GM19467 (cell line): Measurements from ENCODE around the gene OXNAD1.

Experiments used
- ATAC-seq: cut with Tn5 transposase; IDR thresholded peaks from one replicate; pipeline ENCODE4 v1.9.1; 2021; ENCODE audit warnings: mild to moderate bottlenecking, moderate library complexity; ENCODE audit not compliant: unreplicated experiment

The OXNAD1 gene

DNA sequence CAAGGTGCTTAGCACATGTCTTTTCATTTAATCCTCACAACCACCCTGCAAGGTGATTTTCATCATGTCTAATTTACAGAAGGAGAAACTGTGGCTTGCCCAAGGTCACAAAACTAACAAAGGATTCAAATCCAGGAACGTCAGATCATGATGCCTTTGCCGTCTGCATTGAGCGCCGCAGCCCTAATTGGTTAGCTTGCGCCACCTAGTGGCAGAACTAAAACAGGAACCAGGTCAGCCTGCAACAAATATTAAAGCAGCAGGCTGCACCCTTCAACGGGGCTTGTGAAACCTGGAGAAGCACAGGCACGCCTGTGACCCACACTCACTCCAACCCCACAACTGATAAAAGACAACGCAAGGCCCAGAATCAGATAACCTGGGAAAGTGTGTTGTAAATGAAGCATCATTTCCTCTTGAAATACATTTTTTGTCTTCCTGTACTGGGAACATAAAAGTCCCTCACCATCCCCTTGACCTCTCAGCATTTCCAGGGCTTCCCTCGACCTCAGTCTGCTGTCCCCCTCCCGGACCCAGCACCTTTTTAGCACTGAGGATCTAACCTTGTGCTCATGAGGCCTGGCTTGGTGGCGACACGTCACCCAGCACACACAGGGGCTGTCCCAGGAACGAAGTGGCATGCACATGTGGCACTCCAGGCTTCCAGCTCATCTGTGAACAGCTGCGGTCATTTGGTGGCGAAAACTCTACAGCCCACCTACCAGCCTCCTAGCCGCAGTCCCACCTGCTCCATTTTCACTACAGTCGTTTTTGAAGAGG lies 17.5 kb upstream of the OXNAD1 start:
- peak; percentile 76 for ATAC-seq

DNA sequence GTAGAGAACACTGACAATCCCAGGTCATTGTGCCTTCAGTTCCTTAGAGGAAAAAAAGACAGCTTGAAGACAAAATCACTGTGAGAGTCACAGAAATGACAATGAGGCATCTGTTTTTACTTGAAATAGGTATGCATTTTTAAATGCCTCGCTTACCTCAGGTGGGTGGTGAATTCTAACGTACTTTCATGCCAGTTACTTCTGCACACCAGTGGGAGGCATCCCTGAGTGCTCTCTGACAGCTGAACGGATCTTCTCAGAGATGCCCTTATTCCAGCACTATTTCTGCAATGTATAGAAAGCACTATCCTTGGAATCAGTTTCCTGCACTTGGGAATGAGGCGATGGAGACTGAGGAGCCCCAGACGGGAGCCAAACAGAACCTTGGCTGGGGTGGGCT lies 16.5 kb upstream of the OXNAD1 start:
- no peak for ATAC-seq

DNA sequence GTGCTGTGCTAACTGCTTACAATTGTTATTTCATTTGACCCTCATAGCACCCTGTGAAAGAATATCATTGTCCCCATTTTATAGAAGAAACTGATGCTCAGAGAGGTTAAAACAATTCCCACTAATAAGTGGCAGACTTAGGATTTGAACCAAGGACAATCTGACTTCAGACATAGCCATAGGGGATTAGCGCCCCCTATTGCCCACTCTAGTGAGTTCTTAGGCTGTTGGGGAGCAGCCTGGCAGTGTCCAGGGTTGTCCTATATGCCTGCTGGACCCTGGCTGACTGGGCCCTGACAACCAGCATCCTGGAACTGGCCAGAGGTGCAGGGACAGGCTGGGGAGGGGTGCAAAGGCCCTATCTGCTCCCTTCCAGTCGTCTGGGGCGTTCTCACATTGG lies 15.7 kb upstream of the OXNAD1 start:
- no peak for ATAC-seq

DNA sequence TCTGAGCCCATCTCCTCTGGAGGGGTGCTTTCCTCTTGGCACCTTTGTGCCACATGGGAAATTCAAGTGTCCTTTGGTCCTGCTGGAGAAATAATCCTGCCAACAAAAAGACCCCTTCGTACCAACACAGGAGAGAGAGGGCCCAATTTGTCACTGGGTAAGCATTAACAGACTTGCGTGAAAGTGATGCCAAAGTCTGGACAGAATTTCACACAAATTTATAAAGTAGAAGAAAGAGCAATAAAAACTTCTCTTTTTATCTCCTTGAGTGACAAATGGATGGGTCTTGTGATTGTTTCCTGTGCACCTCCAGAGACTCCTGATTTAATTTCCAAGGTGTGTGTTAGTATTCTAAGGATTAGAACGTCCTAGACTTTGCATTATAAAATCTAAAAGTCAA lies 15.1 kb upstream of the OXNAD1 start:
- no peak for ATAC-seq

DNA sequence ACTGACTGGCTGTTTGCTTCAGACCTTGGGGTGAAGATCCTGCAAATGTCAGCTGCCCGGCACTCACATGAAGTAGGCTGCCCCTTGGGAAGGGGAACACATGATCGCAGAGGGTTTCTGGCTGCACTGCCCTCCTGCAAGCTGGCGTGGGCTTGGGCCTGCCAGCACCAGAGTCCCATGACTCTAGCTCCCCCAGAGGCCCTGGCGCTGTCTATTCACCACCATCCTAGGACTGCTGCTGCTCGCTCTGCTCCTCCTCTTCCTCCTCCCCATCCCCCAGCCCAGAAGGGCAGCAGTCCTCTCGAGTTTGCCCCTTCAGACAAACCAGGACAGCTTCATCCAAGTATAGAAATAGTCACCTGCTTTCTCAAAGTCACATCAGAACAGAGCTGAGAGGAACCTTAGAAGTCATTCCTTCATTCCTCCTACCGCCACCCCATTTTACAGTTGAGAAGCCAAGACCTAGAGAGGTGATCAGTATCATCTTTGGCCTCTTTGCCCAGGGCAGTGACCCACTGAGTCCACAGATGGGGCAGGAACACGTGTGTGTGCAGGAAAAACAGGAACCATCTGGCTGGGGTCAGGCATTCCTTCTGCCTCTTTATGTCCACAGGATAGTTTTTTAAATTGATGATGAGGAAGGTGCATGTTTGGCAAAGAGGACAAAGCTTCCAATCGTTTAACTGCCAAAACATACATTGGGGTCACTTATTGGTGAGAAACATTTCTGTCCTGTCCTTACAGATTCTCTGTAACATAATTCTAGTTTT lies 13.5 kb upstream of the OXNAD1 start:
- no peak for ATAC-seq

DNA sequence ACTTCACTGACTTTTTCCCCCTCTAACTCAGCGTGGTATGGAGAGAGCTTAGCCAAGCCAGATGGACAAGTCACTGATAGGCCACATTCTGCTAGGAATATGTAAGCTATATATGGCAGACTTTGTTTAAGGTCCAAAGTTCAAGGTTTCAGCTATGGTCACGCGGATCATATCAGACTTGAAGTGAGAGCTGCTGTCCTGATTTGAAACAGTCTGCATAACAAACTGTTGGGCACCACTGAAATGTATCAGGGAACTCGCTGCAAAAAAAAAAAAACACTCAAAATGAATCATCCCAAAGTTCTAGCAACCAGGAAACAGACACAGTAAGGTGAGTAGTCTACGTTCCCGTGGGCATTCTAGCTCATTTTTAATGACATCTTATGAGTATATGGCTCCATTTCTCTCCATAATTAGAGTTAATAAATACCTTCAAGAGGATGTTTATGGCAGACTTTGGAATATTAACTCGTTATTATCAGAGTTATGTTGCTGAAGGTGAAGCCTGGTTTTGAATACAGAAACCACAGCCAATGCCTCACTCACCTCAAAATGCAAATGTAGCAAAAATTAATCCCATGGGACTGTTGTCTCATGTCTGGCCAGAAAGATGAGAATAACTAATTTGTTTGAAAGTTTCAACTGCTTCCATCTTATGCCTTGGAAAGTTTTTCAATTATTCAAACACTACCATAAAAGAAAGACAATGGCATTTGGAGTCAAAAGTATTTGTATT lies 12.6 kb upstream of the OXNAD1 start:
- ATAC-seq, result peak; percentile 43

DNA sequence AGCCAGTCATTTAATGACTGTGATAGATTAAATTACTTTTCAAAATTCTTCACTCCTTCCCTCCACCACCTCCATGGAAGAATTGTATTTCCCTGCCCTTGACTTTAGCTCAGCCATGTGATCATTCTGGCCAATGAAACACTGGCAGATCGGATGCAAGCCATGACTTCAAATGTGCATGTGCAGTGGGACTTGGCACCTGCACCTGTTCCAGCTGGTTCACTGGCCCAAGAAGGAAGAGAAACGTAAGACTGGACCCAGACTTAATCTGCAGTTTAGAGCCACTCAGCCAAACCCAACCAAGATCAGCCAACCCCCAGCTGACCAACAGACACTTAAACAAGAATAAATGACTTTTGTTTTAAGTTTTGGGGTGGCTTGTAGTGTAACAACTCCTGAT lies 12.0 kb upstream of the OXNAD1 start:
- no peak for ATAC-seq

DNA sequence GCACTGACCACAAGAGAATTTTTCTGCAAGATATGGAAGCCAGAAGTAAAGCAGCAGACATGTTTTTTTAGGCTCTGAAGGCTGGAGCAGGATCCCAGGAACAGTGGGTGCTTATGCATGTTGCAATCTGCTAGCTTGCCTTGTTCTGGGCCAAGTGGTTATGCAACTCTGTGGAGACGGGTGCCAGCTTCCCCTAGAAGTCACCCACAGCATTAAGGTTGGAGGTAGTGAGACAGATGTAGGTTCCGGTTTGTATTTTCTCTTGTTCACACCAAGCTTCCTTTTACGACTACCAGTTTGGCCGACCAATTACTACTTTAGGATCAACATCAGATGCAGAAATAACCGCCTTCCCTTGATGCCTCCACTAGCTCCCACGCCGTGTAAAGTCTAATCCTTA lies 11.4 kb upstream of the OXNAD1 start:
- ATAC-seq, result no peak

DNA sequence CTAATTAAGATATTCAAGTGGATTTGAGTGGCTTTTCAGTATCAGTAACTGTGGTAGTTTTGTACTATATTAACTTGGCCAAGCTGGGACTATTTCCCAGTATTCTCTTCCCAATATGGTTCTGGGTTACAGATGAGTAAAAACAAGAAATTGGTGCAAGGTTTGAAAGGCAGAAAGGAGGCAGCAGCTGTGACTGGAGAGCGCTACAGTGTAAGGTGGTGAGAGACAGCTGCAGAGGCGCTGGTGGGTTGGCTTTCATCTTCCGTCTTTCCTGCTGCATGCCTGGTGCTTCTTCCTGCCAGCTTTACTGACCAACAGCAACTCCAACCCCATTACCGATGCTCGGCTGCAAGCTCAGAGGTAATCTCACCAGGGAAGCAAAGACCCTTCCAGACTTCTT lies 10.1 kb upstream of the OXNAD1 start:
- ATAC-seq, result no peak

DNA sequence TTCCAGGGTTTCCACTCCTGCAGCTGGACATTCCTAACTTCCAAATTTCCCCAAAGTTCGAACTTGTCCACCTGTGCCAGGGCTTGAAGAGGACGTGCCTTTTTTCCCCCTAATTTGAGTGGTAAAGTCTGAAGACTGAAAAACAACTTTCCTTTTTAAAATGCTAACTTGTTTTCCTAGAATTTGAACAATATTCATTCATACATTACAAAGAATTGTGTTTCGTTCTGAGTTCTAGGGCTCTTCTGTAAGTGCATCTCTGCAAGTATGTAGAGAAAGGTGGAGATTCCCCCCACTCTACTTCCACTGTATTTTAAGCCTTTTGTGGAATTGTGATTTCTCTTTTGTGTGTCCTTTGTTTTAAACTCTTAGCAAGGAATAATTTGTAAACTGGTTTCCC lies 9.7 kb upstream of the OXNAD1 start:
- ATAC-seq, result no peak

DNA sequence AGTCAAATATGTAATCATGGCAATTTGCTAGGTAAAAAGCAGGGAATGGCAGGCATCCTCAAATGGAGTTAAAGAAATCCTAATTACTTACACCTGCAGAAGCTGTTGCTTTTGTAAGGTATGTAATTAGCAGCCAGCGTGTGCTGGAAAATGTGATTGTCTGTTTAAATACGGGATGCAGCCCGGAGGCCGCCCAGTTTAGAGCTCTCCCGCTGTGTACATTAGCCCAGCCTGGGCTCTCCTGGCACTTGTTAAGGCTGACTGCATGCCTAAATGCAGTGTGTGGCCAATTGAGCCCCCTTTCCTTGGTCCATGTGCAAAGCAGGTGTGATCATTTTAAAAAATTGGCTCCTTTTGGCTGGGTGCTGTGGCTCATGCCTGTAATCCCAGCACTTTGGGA lies 9.3 kb upstream of the OXNAD1 start:
- no peak for ATAC-seq

DNA sequence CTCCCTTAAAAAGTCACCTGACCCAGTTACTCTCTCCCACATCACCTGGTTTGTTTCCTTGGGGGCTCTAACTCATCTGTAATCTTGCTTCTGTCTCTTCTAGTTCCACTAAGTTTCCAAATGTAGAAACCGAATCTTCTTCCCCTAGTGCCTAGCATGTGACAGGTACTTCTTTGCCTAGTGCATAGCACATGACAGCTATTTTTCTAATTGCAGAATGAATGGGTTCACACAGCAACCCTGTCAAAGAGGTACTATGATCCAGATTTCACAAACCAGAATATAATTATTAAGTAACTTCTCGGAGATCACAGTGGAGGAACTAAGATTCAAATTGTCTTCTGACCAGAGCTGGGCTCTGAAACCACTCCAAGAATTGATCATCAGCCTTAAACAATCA lies 7.7 kb upstream of the OXNAD1 start:
- ATAC-seq, result no peak

DNA sequence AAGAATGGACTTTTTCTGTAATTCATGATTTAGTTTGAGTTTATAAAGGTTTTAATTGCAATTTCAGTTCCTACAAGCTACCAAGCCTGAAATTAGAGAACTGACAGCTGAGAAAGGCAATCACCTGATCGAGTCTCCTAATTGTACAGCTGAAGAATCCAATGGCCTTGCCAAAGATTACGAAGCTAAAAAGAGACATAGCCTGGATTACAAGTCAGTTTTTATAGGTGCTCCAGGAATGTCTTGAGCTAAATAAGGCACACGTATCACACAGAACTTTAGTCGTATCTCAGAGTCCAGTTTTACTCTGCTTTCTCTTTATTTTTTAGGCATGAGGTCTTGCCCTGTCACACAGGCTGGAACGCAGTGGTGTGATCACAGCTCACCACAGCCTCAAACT lies 6.8 kb upstream of the OXNAD1 start:
- ATAC-seq, result no peak

DNA sequence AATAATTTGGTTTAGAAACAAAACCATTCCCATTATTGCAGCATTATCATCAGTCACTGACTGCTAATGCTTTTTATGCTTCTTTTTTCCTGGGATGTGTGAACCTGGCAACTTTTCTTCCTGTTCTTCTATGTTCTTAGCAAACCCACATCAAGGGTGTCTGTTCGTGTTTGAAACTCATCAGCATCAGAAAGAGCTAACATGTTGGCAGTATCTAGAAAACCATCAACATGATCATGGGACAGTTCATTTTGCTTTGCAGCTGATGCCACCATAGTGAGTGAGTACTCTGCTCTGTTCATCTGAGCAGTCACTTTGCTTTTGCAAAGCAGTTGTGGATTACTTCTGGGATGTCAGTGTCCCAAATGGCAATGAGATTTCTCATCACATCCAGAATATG lies 6.1 kb upstream of the OXNAD1 start:
- no peak for ATAC-seq

DNA sequence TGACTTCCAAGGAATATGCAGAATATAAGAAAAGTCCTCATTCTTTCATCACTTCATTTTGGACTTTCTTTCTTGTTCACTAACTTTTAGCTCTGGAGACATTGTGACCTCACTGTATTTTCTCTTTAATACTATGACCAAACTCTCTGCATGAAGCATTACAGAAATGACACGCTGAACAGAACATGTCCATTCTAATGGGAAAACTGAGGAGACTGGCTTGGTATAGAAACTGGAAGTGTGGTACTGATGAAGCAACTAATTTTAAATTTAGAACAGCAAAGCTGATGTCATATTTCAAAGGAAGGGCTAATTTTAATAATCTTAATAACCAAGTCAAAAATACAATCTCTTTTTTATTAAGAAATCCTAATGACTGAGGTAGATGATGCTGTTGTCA lies 5.0 kb upstream of the OXNAD1 start:
- no peak for ATAC-seq

DNA sequence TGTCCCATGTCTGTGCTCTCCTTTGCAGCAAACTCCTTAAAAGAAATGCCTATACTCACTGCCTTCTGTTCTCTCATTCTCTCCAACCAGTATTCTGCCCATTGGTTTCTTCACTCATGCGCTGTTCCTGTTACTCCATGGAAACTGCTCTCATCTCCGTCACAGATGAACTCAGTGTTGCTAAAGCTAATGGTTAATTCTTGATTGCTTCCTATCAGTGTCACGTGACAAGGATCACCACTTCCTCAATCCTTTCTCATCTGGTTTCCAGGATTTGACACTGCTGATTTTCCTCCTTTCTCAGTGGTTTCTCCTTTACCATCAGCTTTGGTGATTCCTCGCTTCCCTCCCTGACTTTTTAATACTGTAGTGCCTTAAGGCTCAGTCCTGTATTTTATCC lies 2.8 kb upstream of the OXNAD1 start:
- no peak for ATAC-seq

DNA sequence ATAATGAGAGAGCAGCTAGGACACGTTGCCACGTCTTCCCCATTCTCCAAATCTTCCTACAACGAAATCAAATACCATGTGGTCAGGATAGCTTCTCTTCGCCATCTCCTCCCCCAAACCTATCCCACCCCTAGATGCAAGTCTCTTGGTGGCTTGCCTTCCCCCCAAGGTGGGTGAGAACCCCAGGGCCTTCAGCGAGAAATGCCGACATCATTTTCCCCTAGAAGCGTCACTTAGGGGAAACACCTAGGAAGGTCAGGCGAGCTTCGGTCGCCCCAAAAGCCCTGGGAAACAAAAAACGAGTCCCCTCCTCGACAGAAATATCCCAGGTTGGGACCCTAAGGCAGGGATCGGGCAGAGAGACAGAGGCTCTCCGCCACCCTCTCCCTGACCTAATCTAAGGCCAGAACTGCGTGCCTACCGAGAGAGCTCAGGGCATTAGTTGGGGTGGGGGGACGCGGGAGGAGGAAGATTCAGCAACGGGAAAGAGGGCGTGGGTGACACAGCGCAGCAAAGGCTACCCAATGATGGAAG lies 771 bp upstream of the OXNAD1 start:
- no peak for ATAC-seq

DNA sequence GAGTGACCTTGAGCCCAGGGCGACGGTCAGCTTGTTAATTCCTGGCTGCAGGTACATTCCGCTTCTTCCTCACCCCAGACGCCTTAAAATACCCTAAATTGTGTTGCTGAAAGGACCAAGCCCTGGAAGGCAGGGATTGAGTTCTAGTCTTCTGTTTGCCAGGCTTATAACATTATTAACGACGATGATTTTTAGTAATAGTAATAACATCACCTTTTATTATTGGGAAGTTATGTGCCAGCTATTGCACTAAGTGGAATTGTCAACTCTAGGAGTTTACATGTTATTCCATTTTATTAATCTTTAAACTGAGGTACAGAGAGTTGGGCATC lies 409 bp downstream of the OXNAD1 start:
- no peak for ATAC-seq

DNA sequence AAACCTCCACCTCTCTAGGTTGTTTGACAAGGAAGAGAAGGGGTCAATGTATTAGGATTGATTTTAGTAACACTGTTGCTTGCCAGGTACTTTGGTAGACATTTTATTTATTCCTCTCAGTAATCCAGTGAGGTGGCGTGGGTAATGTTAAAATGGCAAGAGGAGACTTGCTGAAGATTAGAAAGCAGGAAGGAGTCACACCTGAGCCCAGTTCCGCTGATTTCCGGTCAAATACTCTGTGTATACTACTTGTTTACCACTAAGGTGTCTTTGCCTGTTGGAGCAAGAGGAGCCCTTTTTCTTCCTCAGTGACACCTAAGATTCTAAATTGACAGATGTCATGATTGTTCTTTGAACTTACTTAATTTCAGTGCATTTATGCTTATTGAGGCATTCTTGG lies 1.7 kb downstream of the OXNAD1 start:
- no peak for ATAC-seq

DNA sequence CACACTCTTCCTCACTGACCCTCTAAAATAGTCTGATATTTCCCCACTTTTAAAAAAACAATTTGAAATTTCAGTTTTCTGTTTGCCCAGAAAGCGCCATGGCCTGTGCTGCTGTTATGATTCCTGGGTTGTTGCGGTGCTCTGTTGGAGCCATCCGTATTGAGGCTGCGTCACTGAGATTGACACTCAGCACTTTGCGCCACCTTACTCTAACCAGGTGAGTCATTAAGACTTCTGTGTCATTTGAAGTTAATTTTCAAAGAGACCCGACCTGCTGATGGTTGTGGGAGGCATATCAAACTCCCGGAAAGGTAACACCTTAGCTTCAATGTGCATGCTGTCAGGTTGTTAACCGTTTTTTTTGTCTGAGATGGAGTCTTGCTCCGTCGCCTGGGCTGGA lies 5.8 kb downstream of the OXNAD1 start:
- no peak for ATAC-seq

DNA sequence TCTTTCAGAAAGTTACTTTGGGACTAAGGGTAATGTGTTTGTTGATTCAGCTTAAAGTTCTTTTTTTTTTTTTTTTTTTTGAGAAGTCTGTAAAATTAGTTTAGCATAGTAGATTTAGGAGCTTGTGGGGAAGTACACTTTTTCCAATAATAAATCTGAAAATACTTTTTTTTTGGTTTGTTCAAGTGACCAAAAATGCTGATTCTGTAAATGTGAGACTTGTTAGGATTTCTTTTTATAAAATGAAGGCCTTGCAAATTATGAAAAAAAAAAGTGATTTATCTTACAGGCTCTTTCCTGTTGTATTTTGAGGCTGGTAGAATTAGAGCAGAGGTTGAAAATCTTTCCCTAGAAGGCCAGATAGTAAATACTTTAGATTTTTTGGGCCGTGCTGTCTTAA lies 7.6 kb downstream of the OXNAD1 start:
- no peak for ATAC-seq

DNA sequence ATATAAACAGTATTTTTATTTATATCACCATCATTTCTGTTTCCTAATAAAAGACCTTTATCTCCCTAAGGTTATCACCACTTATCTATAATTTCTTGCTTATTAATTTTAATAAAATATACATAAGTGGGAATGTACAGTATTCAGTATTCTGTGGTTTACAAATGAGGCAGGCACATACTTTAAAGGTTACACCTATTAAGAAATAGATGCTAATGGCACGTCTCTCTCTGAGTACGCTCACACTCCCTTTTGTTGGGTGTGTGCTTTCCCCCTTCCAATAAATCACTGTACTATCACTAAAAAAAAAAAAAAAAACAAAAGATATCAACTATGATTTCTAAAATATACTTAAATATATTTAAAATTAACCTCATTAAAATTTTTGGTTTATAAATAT lies 8.9 kb downstream of the OXNAD1 start:
- ATAC-seq, result no peak
